Activated naive CD8-positive, alpha-beta T cell treated with anti-CD3 and anti-CD28 coated beads, Interleukin-2, amount 10 ng/mL, durations not matched to agents 7 days and 5 days (primary cell): ENCODE data around the gene FOSL2. TPM values are rescaled to one million over a fixed set of nuclear protein-coding genes. Genes with fewer than 3 reads are reported as not detected.

Experiments used
- ATAC-seq: fragments of 150-1000 bp; cut with Tn5 transposase; one replicate; pipeline ENCODE4 v1.10.0; 2021; ENCODE audit warnings: low read depth, moderate library complexity
- POLR2A ChIA-PET: fragments of 350-600 bp; sonication (Branson Sonifier 250); formaldehyde crosslinking; loops from one replicate; lab custom pipeline; 2021; ENCODE audit warnings: antibody characterized with exemption; lab: Charles Lee
- DNase-seq: peaks from one replicate; pipeline ENCODE4 v3.0.0; 2021
- H3K27ac Mint-ChIP-seq: one replicate; pipeline ENCODE4 v1.8.0; 2022; ENCODE audit warnings: mild to moderate bottlenecking, mixed read lengths
- H3K27me3 Mint-ChIP-seq: one replicate; pipeline ENCODE4 v1.8.0; 2022; ENCODE audit warnings: mild to moderate bottlenecking, moderate library complexity, mixed read lengths
- H3K36me3 Mint-ChIP-seq: one replicate; pipeline ENCODE4 v1.8.0; 2021; ENCODE audit warnings: mild to moderate bottlenecking, mixed read lengths
- H3K4me1 Mint-ChIP-seq: one replicate; pipeline ENCODE4 v1.8.0; 2021; ENCODE audit warnings: mixed read lengths
- H3K4me3 Mint-ChIP-seq: one replicate; pipeline ENCODE4 v1.8.0; 2022; ENCODE audit warnings: mild to moderate bottlenecking, moderate library complexity, mixed read lengths
- H3K9me3 Mint-ChIP-seq: one replicate; pipeline ENCODE4 v1.8.0; 2021; ENCODE audit warnings: mixed read lengths
- total RNA-seq, 2 experiments: library from RNA; stranded (reverse); gene quantifications; one replicate each; pipeline ENCODE4 v1.2.3, GENCODE V29; 2021

The FOSL2 gene
- total RNA-seq, 2 experiments from 2014 or later = 24.9 to 30.1 TPM

GRCh38 chr2:28395334-28396061 is 2.8 kb downstream of the FOSL2 start:
- H3K9me3 Mint-ChIP-seq = no peaks in the 10 kb centered on the region
- H3K4me1 Mint-ChIP-seq = peaks cover 22% of the 10 kb centered on the region
- peaks cover 7% of the 10 kb centered on the region for H3K36me3 Mint-ChIP-seq
- no peaks in the 10 kb centered on the region for H3K27me3 Mint-ChIP-seq
- DNase-seq = no peak
- H3K27ac Mint-ChIP-seq = no peak overlapping the region
- POLR2A ChIA-PET = interaction anchor here (1.1 to 2.4 kb wide), 2 partner anchors 13 to 688 kb away, joined by 3 to 10 read pairs; no protein-coding TSS in a partner anchor
- H3K4me3 Mint-ChIP-seq = no peak overlapping the region
- no peak for ATAC-seq

- no peak overlapping the region for H3K4me3 Mint-ChIP-seq
Measured at GRCh38 chr2:28397043-28397381, 4.4 kb downstream of the FOSL2 start.

GRCh38 chr2:28398101-28398834 is 5.6 kb downstream of the FOSL2 start:
- no peaks in the 10 kb centered on the region for H3K27me3 Mint-ChIP-seq
- no peak overlapping the region for H3K27ac Mint-ChIP-seq
- H3K4me3 Mint-ChIP-seq = no peak overlapping the region
- peaks cover 10% of the 10 kb centered on the region for H3K36me3 Mint-ChIP-seq
- POLR2A ChIA-PET = no interaction called here
- DNase-seq (no peak), ATAC-seq (no peak)
- H3K4me1 Mint-ChIP-seq = peaks cover 34% of the 10 kb centered on the region
- H3K9me3 Mint-ChIP-seq = no peaks in the 10 kb centered on the region

More at GRCh38 chr2:28397043-28397381, 4.4 kb downstream of the FOSL2 start:
- peaks cover 26% of the 10 kb centered on the region for H3K4me1 Mint-ChIP-seq
- H3K9me3 Mint-ChIP-seq = no peaks in the 10 kb centered on the region
- H3K27me3 Mint-ChIP-seq = no peaks in the 10 kb centered on the region
- H3K36me3 Mint-ChIP-seq = peaks cover 11% of the 10 kb centered on the region
- POLR2A ChIA-PET = interaction anchor here (2.4 kb wide), 1 partner anchor 12 kb away, joined by 10 read pairs; no protein-coding TSS in a partner anchor
- no peak overlapping the region for H3K27ac Mint-ChIP-seq
- ATAC-seq (no peak), DNase-seq (no peak)

GRCh38 chr2:28399289-28399688 is 6.6 kb downstream of the FOSL2 start:
- no peak for ATAC-seq
- H3K27ac Mint-ChIP-seq = no peak overlapping the region
- H3K36me3 Mint-ChIP-seq = peaks cover 17% of the 10 kb centered on the region
- DNase-seq = no peak
- POLR2A ChIA-PET = interaction anchor here (1.0 kb wide), 1 partner anchor 9 kb away, joined by 4 read pairs; no protein-coding TSS in a partner anchor
- peaks cover 39% of the 10 kb centered on the region for H3K4me1 Mint-ChIP-seq
- H3K9me3 Mint-ChIP-seq = no peaks in the 10 kb centered on the region
- no peaks in the 10 kb centered on the region for H3K27me3 Mint-ChIP-seq
- no peak overlapping the region for H3K4me3 Mint-ChIP-seq

- no peaks in the 10 kb centered on the region for H3K27me3 Mint-ChIP-seq
- ATAC-seq = no peak
- H3K4me1 Mint-ChIP-seq = peaks cover 36% of the 10 kb centered on the region
- POLR2A ChIA-PET = interaction anchor here (1.0 kb wide), 1 partner anchor 10 kb away, joined by 4 read pairs; no protein-coding TSS in a partner anchor
- DNase-seq = no peak
- peaks cover 21% of the 10 kb centered on the region for H3K36me3 Mint-ChIP-seq
- peak overlapping the region; percentile 7 for H3K27ac Mint-ChIP-seq
- no peak overlapping the region for H3K4me3 Mint-ChIP-seq
- H3K9me3 Mint-ChIP-seq = no peaks in the 10 kb centered on the region
Measured at GRCh38 chr2:28399956-28400355, 7.3 kb downstream of the FOSL2 start.

GRCh38 chr2:28400419-28400818 is 7.8 kb downstream of the FOSL2 start:
- Mint-ChIP-seq H3K27ac (peak overlapping the region; percentile 7), H3K36me3 (peaks cover 24% of the 10 kb centered on the region), H3K9me3 (no peaks in the 10 kb centered on the region), H3K4me3 (no peak overlapping the region), H3K27me3 (no peaks in the 10 kb centered on the region), H3K4me1 (peaks cover 36% of the 10 kb centered on the region)
- POLR2A ChIA-PET = interaction anchor here (1.0 kb wide), 1 partner anchor 10 kb away, joined by 4 read pairs; no protein-coding TSS in a partner anchor
- DNase-seq = no peak
- ATAC-seq = no peak

- Mint-ChIP-seq H3K4me3 (no peak overlapping the region), H3K27ac (no peak overlapping the region), H3K9me3 (no peaks in the 10 kb centered on the region), H3K36me3 (peaks cover 25% of the 10 kb centered on the region), H3K27me3 (no peaks in the 10 kb centered on the region), H3K4me1 (peaks cover 36% of the 10 kb centered on the region)
- DNase-seq = no peak
- no peak for ATAC-seq
- POLR2A ChIA-PET = interaction anchor here (0.5 to 0.9 kb wide), 3 partner anchors 9 to 367 kb away, joined by 3 to 4 read pairs (median 3); no protein-coding TSS in a partner anchor
Measured at GRCh38 chr2:28400921-28401320, 8.3 kb downstream of the FOSL2 start.

GRCh38 chr2:28401411-28401810 is 8.8 kb downstream of the FOSL2 start:
- ATAC-seq (no peak), DNase-seq (no peak)
- H3K9me3 Mint-ChIP-seq = no peaks in the 10 kb centered on the region
- POLR2A ChIA-PET = interaction anchor here (0.5 to 1.5 kb wide), 5 partner anchors 8 to 367 kb away, joined by 3 to 4 read pairs (median 3); no protein-coding TSS in a partner anchor
- peaks cover 30% of the 10 kb centered on the region for H3K36me3 Mint-ChIP-seq
- H3K27ac Mint-ChIP-seq = peak overlapping the region; percentile 1
- no peak overlapping the region for H3K4me3 Mint-ChIP-seq
- no peaks in the 10 kb centered on the region for H3K27me3 Mint-ChIP-seq
- peaks cover 40% of the 10 kb centered on the region for H3K4me1 Mint-ChIP-seq

GRCh38 chr2:28401948-28402550 is 9.4 kb downstream of the FOSL2 start:
- POLR2A ChIA-PET = interaction anchor here (0.8 to 1.7 kb wide), 4 partner anchors 9 to 47 kb away, joined by 3 to 4 read pairs (median 3); no protein-coding TSS in a partner anchor
- H3K27me3 Mint-ChIP-seq = no peaks in the 10 kb centered on the region
- H3K4me1 Mint-ChIP-seq = peaks cover 45% of the 10 kb centered on the region
- H3K36me3 Mint-ChIP-seq = peaks cover 32% of the 10 kb centered on the region
- ATAC-seq = no peak
- no peak for DNase-seq
- H3K9me3 Mint-ChIP-seq = no peaks in the 10 kb centered on the region
- no peak overlapping the region for H3K4me3 Mint-ChIP-seq
- H3K27ac Mint-ChIP-seq = no peak overlapping the region

GRCh38 chr2:28403370-28403956 is 10.8 kb downstream of the FOSL2 start:
- peaks cover 49% of the 10 kb centered on the region for H3K4me1 Mint-ChIP-seq
- no peaks in the 10 kb centered on the region for H3K27me3 Mint-ChIP-seq
- DNase-seq (no peak), ATAC-seq (no peak)
- POLR2A ChIA-PET = interaction anchor here (0.8 to 1.7 kb wide), 5 partner anchors 11 to 154 kb away, joined by 3 to 6 read pairs (median 4); partner anchors contain the start of gene FOSL2
- peaks cover 38% of the 10 kb centered on the region for H3K36me3 Mint-ChIP-seq
- no peaks in the 10 kb centered on the region for H3K9me3 Mint-ChIP-seq
- H3K4me3 Mint-ChIP-seq = no peak overlapping the region
- H3K27ac Mint-ChIP-seq = peak overlapping the region; percentile 23

- ATAC-seq = no peak
- no peak for DNase-seq
- no peaks in the 10 kb centered on the region for H3K9me3 Mint-ChIP-seq
- no peak overlapping the region for H3K27ac Mint-ChIP-seq
- peaks cover 43% of the 10 kb centered on the region for H3K36me3 Mint-ChIP-seq
- POLR2A ChIA-PET = interaction anchor here (0.9 kb wide), 1 partner anchor 31 kb away, joined by 4 read pairs; no protein-coding TSS in a partner anchor
- H3K4me1 Mint-ChIP-seq = peaks cover 54% of the 10 kb centered on the region
- no peak overlapping the region for H3K4me3 Mint-ChIP-seq
- no peaks in the 10 kb centered on the region for H3K27me3 Mint-ChIP-seq
Measured at GRCh38 chr2:28404086-28404485, 11.4 kb downstream of the FOSL2 start.

- no peak for DNase-seq
- POLR2A ChIA-PET = no interaction called here
- no peak for ATAC-seq
- Mint-ChIP-seq H3K27me3 (no peaks in the 10 kb centered on the region), H3K27ac (no peak overlapping the region), H3K4me1 (peaks cover 62% of the 10 kb centered on the region), H3K4me3 (no peak overlapping the region), H3K36me3 (peaks cover 46% of the 10 kb centered on the region), H3K9me3 (no peaks in the 10 kb centered on the region)
Measured at GRCh38 chr2:28405537-28405936, 12.9 kb downstream of the FOSL2 start.
